Neural cell (in vitro differentiated cells): ENCODE measurements around the gene PROZ. TPM values are rescaled to one million over a fixed set of nuclear protein-coding genes. Genes with fewer than 3 reads are reported as not detected.

Source experiments
- H2AFZ ChIP-seq: fragments of 200-600, 300-800 bp; sonication (generic), shearing (Covaris generic); 2 replicates; pipeline ENCODE4 v1.6.0; 2014; ENCODE audit warnings: low read depth, mild to moderate bottlenecking, antibody characterized with exemption, low read length, moderate library complexity
- H3F3A ChIP-seq: fragments of 200-600 bp; shearing (Covaris generic); 2 replicates; pipeline ENCODE4 v1.6.1; 2016; ENCODE audit warnings: mild to moderate bottlenecking, moderate library complexity, mixed read lengths, antibody characterized with exemption, low read length; ENCODE audit not compliant: insufficient read depth, poor library complexity, severe bottlenecking
- H3K27ac ChIP-seq: fragments of 200-600, 300-800 bp; sonication (generic), shearing (Covaris generic); 2 replicates; pipeline ENCODE4 v1.5.1; 2014; ENCODE audit warnings: mild to moderate bottlenecking, low read length, moderate library complexity
- H3K27me3 ChIP-seq: fragments of 300-800, 200-600 bp; sonication (generic), shearing (Covaris generic); 2 replicates; pipeline ENCODE4 v1.6.0; 2014; ENCODE audit warnings: mild to moderate bottlenecking, low read depth, low read length, moderate library complexity; ENCODE audit not compliant: insufficient read depth
- H3K36me3 ChIP-seq: fragments of 300-800, 200-600 bp; sonication (generic), shearing (Covaris generic); 2 replicates; pipeline ENCODE4 v1.5.1; 2014; ENCODE audit warnings: mild to moderate bottlenecking, antibody characterized with exemption, low read length, moderate library complexity; ENCODE audit not compliant: insufficient read depth
- H3K4me2 ChIP-seq: fragments of 300-800, 200-600 bp; sonication (generic), shearing (Covaris generic); 2 replicates; pipeline ENCODE4 v1.6.0; 2014; ENCODE audit warnings: mild to moderate bottlenecking, low read length
- H3K4me3 ChIP-seq: fragments of 300-800, 200-600 bp; sonication (generic), shearing (Covaris generic); 2 replicates; pipeline ENCODE4 v1.5.1; 2014; ENCODE audit warnings: mild to moderate bottlenecking, low read length, moderate library complexity
- H3K79me2 ChIP-seq: fragments of 200-600 bp; shearing (Covaris generic); replicated peaks from 2 replicates; pipeline ENCODE4 v1.6.0; 2014; ENCODE audit warnings: mild to moderate bottlenecking, low read length, moderate library complexity; ENCODE audit not compliant: insufficient read depth
- H3K9ac ChIP-seq: fragments of 300-800, 200-600 bp; sonication (generic), shearing (Covaris generic); 2 replicates; pipeline ENCODE4 v1.6.1; 2016; ENCODE audit warnings: mild to moderate bottlenecking, low read length, mixed read lengths
- H3K9me2 ChIP-seq: fragments of 200-600 bp; shearing (Covaris generic); 2 replicates; pipeline ENCODE4 v1.6.1; 2016; ENCODE audit warnings: mild to moderate bottlenecking, low read length, mixed read lengths; ENCODE audit not compliant: insufficient read depth
- H3K9me3 ChIP-seq: fragments of 200-600, 300-800 bp; sonication (generic), shearing (Covaris generic); 2 replicates; pipeline ENCODE4 v1.6.1; 2016; ENCODE audit warnings: mild to moderate bottlenecking, mixed run types, low read length, moderate library complexity, mixed read lengths
- H4K20me1 ChIP-seq: fragments of 200-600 bp; shearing (Covaris generic); 2 replicates; pipeline ENCODE4 v1.6.1; 2016; ENCODE audit warnings: mild to moderate bottlenecking, mixed run types; ENCODE audit not compliant: insufficient read depth
- CTCF ChIP-seq: fragments of 450-650 bp; IDR thresholded peaks from 2 replicates; pipeline ENCODE4 v1.5.1; 2014; ENCODE audit warnings: antibody characterized with exemption, mild to moderate bottlenecking, moderate library complexity; ENCODE audit not compliant: poor library complexity, severe bottlenecking
- EP300 ChIP-seq: fragments of 450-650 bp; conservative IDR thresholded peaks from 2 replicates; pipeline ENCODE4 v1.6.1; 2014; ENCODE audit warnings: antibody characterized with exemption, mild to moderate bottlenecking, moderate library complexity; ENCODE audit not compliant: poor library complexity, severe bottlenecking
- EZH2 ChIP-seq: fragments of 200-600, 300-800 bp; shearing (Covaris generic), sonication (generic); IDR thresholded peaks from 2 replicates; pipeline ENCODE4 v1.6.1; 2014; ENCODE audit warnings: antibody characterized with exemption, low read length, borderline replicate concordance, mild to moderate bottlenecking; ENCODE audit not compliant: insufficient read depth, poor library complexity, severe bottlenecking
- MXI1 ChIP-seq: fragments of 450-650 bp; conservative IDR thresholded peaks from 2 replicates; pipeline ENCODE4 v1.6.1; 2014; ENCODE audit warnings: antibody characterized with exemption, mild to moderate bottlenecking; ENCODE audit not compliant: poor library complexity, severe bottlenecking
- POLR2AphosphoS5 ChIP-seq: IDR thresholded peaks from 2 replicates; pipeline ENCODE4 v1.6.1; 2012
- RAD21 ChIP-seq: fragments of 450-650 bp; conservative IDR thresholded peaks from 2 replicates; pipeline ENCODE4 v1.6.1; 2014; ENCODE audit warnings: antibody characterized with exemption, mild to moderate bottlenecking, moderate library complexity
- SMC3 ChIP-seq: fragments of 450-650 bp; conservative IDR thresholded peaks from 2 replicates; pipeline ENCODE4 v1.6.1; 2014; ENCODE audit warnings: antibody characterized with exemption, mild to moderate bottlenecking, moderate library complexity; ENCODE audit not compliant: poor library complexity
- TAF1 ChIP-seq: IDR thresholded peaks from 2 replicates; pipeline ENCODE4 v1.6.1; 2012; ENCODE audit warnings: low read depth
- polyA plus RNA-seq: library from polyadenylated mRNA; depleted of rRNA; stranded (reverse); fragments of >200 nt; gene quantifications from 2 replicates; pipeline ENCODE4 v1.2.3, GENCODE V29; 2014
- TF ChIP-seq, protein P1 (sequence below): IDR thresholded peaks from 2 replicates; pipeline ENCODE4 v1.6.1; 2012; ENCODE audit warnings: borderline replicate concordance

The PROZ gene
- polyA plus RNA-seq, 1 donor from 2014 or later: not detected

GRCh38 chr13:113147206-113147605 lies 11.2 kb upstream of the PROZ start:
- TF ChIP-seq POLR2AphosphoS5 (no peak), RAD21 (no peak), SMC3 (no peak), TAF1 (no peak), EZH2 (no peak), CTCF (no peak), EP300 (no peak), MXI1 (no peak)
- TF ChIP-seq, protein P1, sequence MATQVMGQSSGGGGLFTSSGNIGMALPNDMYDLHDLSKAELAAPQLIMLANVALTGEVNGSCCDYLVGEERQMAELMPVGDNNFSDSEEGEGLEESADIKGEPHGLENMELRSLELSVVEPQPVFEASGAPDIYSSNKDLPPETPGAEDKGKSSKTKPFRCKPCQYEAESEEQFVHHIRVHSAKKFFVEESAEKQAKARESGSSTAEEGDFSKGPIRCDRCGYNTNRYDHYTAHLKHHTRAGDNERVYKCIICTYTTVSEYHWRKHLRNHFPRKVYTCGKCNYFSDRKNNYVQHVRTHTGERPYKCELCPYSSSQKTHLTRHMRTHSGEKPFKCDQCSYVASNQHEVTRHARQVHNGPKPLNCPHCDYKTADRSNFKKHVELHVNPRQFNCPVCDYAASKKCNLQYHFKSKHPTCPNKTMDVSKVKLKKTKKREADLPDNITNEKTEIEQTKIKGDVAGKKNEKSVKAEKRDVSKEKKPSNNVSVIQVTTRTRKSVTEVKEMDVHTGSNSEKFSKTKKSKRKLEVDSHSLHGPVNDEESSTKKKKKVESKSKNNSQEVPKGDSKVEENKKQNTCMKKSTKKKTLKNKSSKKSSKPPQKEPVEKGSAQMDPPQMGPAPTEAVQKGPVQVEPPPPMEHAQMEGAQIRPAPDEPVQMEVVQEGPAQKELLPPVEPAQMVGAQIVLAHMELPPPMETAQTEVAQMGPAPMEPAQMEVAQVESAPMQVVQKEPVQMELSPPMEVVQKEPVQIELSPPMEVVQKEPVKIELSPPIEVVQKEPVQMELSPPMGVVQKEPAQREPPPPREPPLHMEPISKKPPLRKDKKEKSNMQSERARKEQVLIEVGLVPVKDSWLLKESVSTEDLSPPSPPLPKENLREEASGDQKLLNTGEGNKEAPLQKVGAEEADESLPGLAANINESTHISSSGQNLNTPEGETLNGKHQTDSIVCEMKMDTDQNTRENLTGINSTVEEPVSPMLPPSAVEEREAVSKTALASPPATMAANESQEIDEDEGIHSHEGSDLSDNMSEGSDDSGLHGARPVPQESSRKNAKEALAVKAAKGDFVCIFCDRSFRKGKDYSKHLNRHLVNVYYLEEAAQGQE: no peak
- Histone ChIP-seq H3K9me3 (no peaks in the 10 kb centered on the region), H3F3A (no peaks in the 10 kb centered on the region), H4K20me1 (no peaks in the 10 kb centered on the region), H3K9me2 (no peaks in the 10 kb centered on the region), H3K27me3 (peaks cover 2% of the 10 kb centered on the region), H3K4me3 (no peak overlapping the region), H3K4me2 (no peak overlapping the region), H3K9ac (no peak overlapping the region), H3K27ac (no peak overlapping the region), H3K36me3 (no peaks in the 10 kb centered on the region), H2AFZ (no peak overlapping the region), H3K79me2 (no peaks in the 10 kb centered on the region)

- Histone ChIP-seq H3K9ac (no peak overlapping the region), H3F3A (no peaks in the 10 kb centered on the region), H3K27ac (no peak overlapping the region), H2AFZ (no peak overlapping the region), H3K4me2 (no peak overlapping the region), H3K36me3 (no peaks in the 10 kb centered on the region), H3K79me2 (no peaks in the 10 kb centered on the region), H3K9me2 (no peaks in the 10 kb centered on the region), H3K27me3 (peaks cover 14% of the 10 kb centered on the region), H3K9me3 (no peaks in the 10 kb centered on the region), H3K4me3 (no peak overlapping the region), H4K20me1 (no peaks in the 10 kb centered on the region)
- TF ChIP-seq RAD21 (no peak), TAF1 (no peak), EZH2 (no peak), CTCF (no peak), EP300 (no peak), SMC3 (no peak), MXI1 (no peak), POLR2AphosphoS5 (no peak)
- TF ChIP-seq, protein P1: no peak
Observed at GRCh38 chr13:113148407-113148806, 10.0 kb upstream of the PROZ start.
